ENCODE results near the gene SNX32.

- TF ChIP-seq, protein P1, sequence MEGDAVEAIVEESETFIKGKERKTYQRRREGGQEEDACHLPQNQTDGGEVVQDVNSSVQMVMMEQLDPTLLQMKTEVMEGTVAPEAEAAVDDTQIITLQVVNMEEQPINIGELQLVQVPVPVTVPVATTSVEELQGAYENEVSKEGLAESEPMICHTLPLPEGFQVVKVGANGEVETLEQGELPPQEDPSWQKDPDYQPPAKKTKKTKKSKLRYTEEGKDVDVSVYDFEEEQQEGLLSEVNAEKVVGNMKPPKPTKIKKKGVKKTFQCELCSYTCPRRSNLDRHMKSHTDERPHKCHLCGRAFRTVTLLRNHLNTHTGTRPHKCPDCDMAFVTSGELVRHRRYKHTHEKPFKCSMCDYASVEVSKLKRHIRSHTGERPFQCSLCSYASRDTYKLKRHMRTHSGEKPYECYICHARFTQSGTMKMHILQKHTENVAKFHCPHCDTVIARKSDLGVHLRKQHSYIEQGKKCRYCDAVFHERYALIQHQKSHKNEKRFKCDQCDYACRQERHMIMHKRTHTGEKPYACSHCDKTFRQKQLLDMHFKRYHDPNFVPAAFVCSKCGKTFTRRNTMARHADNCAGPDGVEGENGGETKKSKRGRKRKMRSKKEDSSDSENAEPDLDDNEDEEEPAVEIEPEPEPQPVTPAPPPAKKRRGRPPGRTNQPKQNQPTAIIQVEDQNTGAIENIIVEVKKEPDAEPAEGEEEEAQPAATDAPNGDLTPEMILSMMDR (IDR thresholded peaks at IDR 0.05) = no peak
- TF ChIP-seq EP300 (IDR thresholded peaks at IDR 0.05) = no peak
- TF ChIP-seq POLR2A (IDR thresholded peaks at IDR 0.05) = no peak
Measured at GRCh38 chr11:65785319-65786007, 48.3 kb upstream of the SNX32 start.
